CD14-positive monocyte (primary cell): Measurements from ENCODE around the gene POLR1D. TPM values are rescaled to one million over a fixed set of nuclear protein-coding genes. Genes with fewer than 3 reads are reported as not detected.

Experiments used
- DNase-seq, 3 donors: peaks; one replicate each; pipeline ENCODE4 v3.0.0-alpha.2; 2011 to 2022
- H2AFZ ChIP-seq: 2 replicates; pipeline ENCODE4 v1.6.0; 2012; ENCODE audit warnings: mild to moderate bottlenecking, low read depth, low read length, inconsistent platforms; ENCODE audit not compliant: insufficient read depth, poor library complexity, severe bottlenecking
- H3K27ac ChIP-seq, 2 donors: 1 replicate in 1 of 2; 2 replicates in 1 of 2; pipeline ENCODE4 v1.5.1; 2012 to 2013; ENCODE audit warnings: low read length in 2 of 2, control low read depth in 1 of 2, inconsistent platforms in 1 of 2, low read depth in 1 of 2, mild to moderate bottlenecking in 1 of 2
- H3K27me3 ChIP-seq, 2 donors: one replicate each; pipeline versions ENCODE4 v1.6.0 to v1.6.1; 2011 to 2013; ENCODE audit warnings: low read length in 2 of 2; ENCODE audit not compliant: control insufficient read depth in 2 of 2, insufficient read depth in 2 of 2
- H3K36me3 ChIP-seq, 2 donors: replicated peaks in 1 of 2; 1 replicate in 1 of 2; 2 replicates in 1 of 2; pipeline versions ENCODE4 v1.5.1 to v1.6.1; 2012 to 2013; ENCODE audit warnings: low read length in 2 of 2, control low read depth in 1 of 2, inconsistent platforms in 1 of 2, mild to moderate bottlenecking in 1 of 2; ENCODE audit not compliant: insufficient read depth in 2 of 2, control insufficient read depth in 1 of 2
- H3K4me1 ChIP-seq, 2 donors: 1 replicate in 1 of 2; 2 replicates in 1 of 2; pipeline versions ENCODE4 v1.5.1 to v1.6.1; 2012 to 2013; ENCODE audit warnings: low read length in 2 of 2, control low read depth in 1 of 2, inconsistent platforms in 1 of 2, mild to moderate bottlenecking in 1 of 2, moderate library complexity in 1 of 2; ENCODE audit not compliant: insufficient read depth in 2 of 2, control insufficient read depth in 1 of 2
- H3K4me2 ChIP-seq: replicated peaks from 2 replicates; pipeline ENCODE3; 2012; ENCODE audit warnings: low read length, moderate library complexity, mild to moderate bottlenecking; ENCODE audit not compliant: poor library complexity, severe bottlenecking; ENCODE audit errors: extremely low read depth
- H3K4me3 ChIP-seq, 3 experiments: fragments of 200-600 bp in 1 of 3; sonication (generic) in 1 of 3; replicated peaks in 1 of 3; 1 replicate in 2 of 3; 2 replicates in 1 of 3; pipeline ENCODE4 v1.5.1; 2011 to 2013; ENCODE audit warnings: low read length in 3 of 3, mild to moderate bottlenecking in 3 of 3, control low read depth in 2 of 3, low read depth in 2 of 3, inconsistent platforms in 1 of 3, moderate library complexity in 1 of 3
- H3K79me2 ChIP-seq: 2 replicates; pipeline ENCODE4 v1.6.0; 2012; ENCODE audit warnings: mild to moderate bottlenecking, control low read depth, inconsistent platforms, low read length, moderate library complexity; ENCODE audit not compliant: insufficient read depth
- H3K9ac ChIP-seq: 2 replicates; pipeline ENCODE4 v1.6.0; 2017; ENCODE audit warnings: low read length, mild to moderate bottlenecking; ENCODE audit not compliant: insufficient read depth, poor library complexity, severe bottlenecking
- H3K9me3 ChIP-seq, 2 donors: replicated peaks in 1 of 2; 1 replicate in 1 of 2; 2 replicates in 1 of 2; pipeline versions ENCODE4 v1.5.1 to v1.6.1; 2012 to 2013; ENCODE audit warnings: low read length in 2 of 2, control low read depth in 1 of 2; ENCODE audit not compliant: control insufficient read depth in 1 of 2, insufficient read depth in 1 of 2
- H4K20me1 ChIP-seq: 2 replicates; pipeline ENCODE4 v1.6.0; 2012; ENCODE audit warnings: mild to moderate bottlenecking, low read length, control low read depth, moderate library complexity; ENCODE audit not compliant: insufficient read depth
- H3K27ac Mint-ChIP-seq, 7 donors: one replicate each; pipeline ENCODE4 v1.8.0; 2020; ENCODE audit warnings: mild to moderate bottlenecking in 7 of 7, mixed read lengths in 7 of 7, moderate library complexity in 6 of 7, inconsistent platforms in 2 of 7
- H3K27me3 Mint-ChIP-seq, 3 donors: one replicate each; pipeline ENCODE4 v1.8.0; 2021 to 2022; ENCODE audit warnings: low read depth in 3 of 3, mild to moderate bottlenecking in 3 of 3, mixed read lengths in 3 of 3, moderate library complexity in 3 of 3, inconsistent platforms in 1 of 3
- H3K36me3 Mint-ChIP-seq, 2 donors: one replicate each; pipeline ENCODE4 v1.8.0; 2020; ENCODE audit warnings: mixed read lengths in 2 of 2, inconsistent platforms in 1 of 2, mild to moderate bottlenecking in 1 of 2
- H3K4me1 Mint-ChIP-seq: one replicate; pipeline ENCODE4 v1.8.0; 2020; ENCODE audit warnings: mild to moderate bottlenecking, mixed read lengths
- H3K4me3 Mint-ChIP-seq, 2 donors: one replicate each; pipeline ENCODE4 v1.8.0; 2020; ENCODE audit warnings: mild to moderate bottlenecking in 2 of 2, mixed read lengths in 2 of 2, moderate library complexity in 1 of 2
- H3K9me3 Mint-ChIP-seq, 7 donors: one replicate each; pipeline ENCODE4 v1.8.0; 2020 to 2022; ENCODE audit warnings: mixed read lengths in 7 of 7, mild to moderate bottlenecking in 6 of 7, moderate library complexity in 6 of 7, inconsistent platforms in 2 of 7
- WGBS: methylation state at CpG from one replicate; pipeline ENCODE4 v1.1.5; 2013; ENCODE audit warnings: missing lambda C conversion rate; ENCODE audit not compliant: insufficient coverage; 5-methylcytosine and 5-hydroxymethylcytosine counted together
- intact Hi-C, 2 donors: fragments of 100-400 bp; cut with micrococcal nuclease; formaldehyde crosslinking; loops; one replicate each; pipeline versions ENCODE4 v1.15.0 to v1.15.1; 2023
- polyA plus RNA-seq, 3 donors: library from polyadenylated mRNA; depleted of rRNA in 1 of 3; unstranded in 2 of 3; stranded (reverse) in 1 of 3; fragments of 300-500 nt in 2 of 3; fragments of >200 nt in 1 of 3; fragmentation: Illumina TruSeq in 2 of 3; gene quantifications; 1 replicate in 2 of 3; 2 replicates in 1 of 3; pipeline ENCODE4 v1.2.3, GENCODE V29; 2012 to 2021
- TF ChIP-seq, protein P1 (sequence below): fragments of 200-600 bp; IDR thresholded peaks from one replicate; pipeline ENCODE4 v1.8.0; 2022; ENCODE audit warnings: antibody characterized with exemption, mild to moderate bottlenecking

The POLR1D gene
- polyA plus RNA-seq, 3 donors = 122 to 146 (median 139) TPM

DNA sequence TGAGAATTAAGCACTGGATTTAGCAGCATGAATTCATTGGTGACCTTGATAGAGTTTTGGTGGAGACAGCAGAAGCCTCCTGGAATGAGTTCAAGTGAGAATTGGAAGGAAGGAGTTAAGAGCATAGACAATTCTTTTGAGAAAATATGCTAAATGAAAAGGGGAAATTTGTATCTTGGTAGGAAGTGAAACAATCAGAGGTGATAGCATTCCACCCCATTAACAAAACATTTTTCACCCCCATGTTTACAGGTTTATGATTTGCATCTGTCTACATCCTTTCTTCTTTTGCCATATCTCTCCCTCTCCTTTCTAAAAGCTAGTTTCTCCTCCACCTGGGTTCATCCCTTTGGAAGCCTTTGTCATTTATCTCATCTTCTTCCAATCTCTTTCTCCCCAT lies 28.8 kb upstream of the POLR1D start:
- Histone ChIP-seq H3K27ac (no peak overlapping the region), H3K4me2 (no peak overlapping the region), H3K4me1 (peaks cover 10% of the 10 kb centered on the region in 2 donors), H3K4me3 (no peak overlapping the region), H4K20me1 (peaks cover 16% of the 10 kb centered on the region), H2AFZ (no peak overlapping the region), H3K9me3 (no peaks in the 10 kb centered on the region), H3K36me3 (no peaks in the 10 kb centered on the region), H3K27me3 (no peaks in the 10 kb centered on the region), H3K9ac (no peak overlapping the region), H3K79me2 (no peaks in the 10 kb centered on the region)
- H3K36me3 Mint-ChIP-seq = no peaks in the 10 kb centered on the region
- H3K4me3 Mint-ChIP-seq = no peak overlapping the region
- intact Hi-C loops = no loop called here
- no peaks in the 10 kb centered on the region for H3K4me1 Mint-ChIP-seq
- TF ChIP-seq, protein P1, sequence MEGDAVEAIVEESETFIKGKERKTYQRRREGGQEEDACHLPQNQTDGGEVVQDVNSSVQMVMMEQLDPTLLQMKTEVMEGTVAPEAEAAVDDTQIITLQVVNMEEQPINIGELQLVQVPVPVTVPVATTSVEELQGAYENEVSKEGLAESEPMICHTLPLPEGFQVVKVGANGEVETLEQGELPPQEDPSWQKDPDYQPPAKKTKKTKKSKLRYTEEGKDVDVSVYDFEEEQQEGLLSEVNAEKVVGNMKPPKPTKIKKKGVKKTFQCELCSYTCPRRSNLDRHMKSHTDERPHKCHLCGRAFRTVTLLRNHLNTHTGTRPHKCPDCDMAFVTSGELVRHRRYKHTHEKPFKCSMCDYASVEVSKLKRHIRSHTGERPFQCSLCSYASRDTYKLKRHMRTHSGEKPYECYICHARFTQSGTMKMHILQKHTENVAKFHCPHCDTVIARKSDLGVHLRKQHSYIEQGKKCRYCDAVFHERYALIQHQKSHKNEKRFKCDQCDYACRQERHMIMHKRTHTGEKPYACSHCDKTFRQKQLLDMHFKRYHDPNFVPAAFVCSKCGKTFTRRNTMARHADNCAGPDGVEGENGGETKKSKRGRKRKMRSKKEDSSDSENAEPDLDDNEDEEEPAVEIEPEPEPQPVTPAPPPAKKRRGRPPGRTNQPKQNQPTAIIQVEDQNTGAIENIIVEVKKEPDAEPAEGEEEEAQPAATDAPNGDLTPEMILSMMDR = no peak
- no peak overlapping the region for H3K27ac Mint-ChIP-seq
- no peak for DNase-seq
- H3K27me3 Mint-ChIP-seq = no peaks in the 10 kb centered on the region
- H3K9me3 Mint-ChIP-seq = no peaks in the 10 kb centered on the region

DNA sequence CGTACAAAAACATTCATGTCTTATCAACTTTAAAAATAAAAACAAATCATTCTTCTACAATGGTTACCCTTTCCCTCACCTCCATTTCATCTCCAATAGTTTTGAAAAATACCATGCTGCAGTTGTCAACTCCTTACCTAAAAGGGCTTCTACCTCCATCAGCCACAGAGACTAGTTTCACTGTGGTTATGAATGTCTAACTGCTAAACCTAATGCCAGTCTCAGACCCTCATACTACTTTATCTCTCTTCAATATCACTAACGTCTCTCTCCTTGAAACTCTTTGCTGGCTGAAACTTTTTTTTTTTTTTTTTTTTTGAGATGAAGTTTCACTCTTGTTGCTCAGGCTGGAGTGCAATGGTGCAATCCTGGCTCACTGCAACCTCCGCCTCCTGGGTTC lies 28.4 kb upstream of the POLR1D start:
- no peak overlapping the region for H3K4me3 ChIP-seq
- intact Hi-C loops = no loop called here
- no peak overlapping the region for H3K4me2 ChIP-seq
- no peak overlapping the region for H2AFZ ChIP-seq
- no peak overlapping the region for H3K9ac ChIP-seq
- no peaks in the 10 kb centered on the region for H3K9me3 ChIP-seq
- Mint-ChIP-seq H3K27me3 (no peaks in the 10 kb centered on the region), H3K27ac (no peak overlapping the region), H3K4me3 (no peak overlapping the region), H3K9me3 (no peaks in the 10 kb centered on the region), H3K4me1 (no peaks in the 10 kb centered on the region), H3K36me3 (no peaks in the 10 kb centered on the region)
- H3K4me1 ChIP-seq = peaks cover 10% of the 10 kb centered on the region in 2 donors
- DNase-seq = no peak
- WGBS = 100% methylated on average over 1 of the region's 3 CpGs
- no peak overlapping the region for H3K27ac ChIP-seq
- H3K36me3 ChIP-seq = no peaks in the 10 kb centered on the region
- TF ChIP-seq, protein P1 = no peak
- no peaks in the 10 kb centered on the region for H3K27me3 ChIP-seq
- peaks cover 16% of the 10 kb centered on the region for H4K20me1 ChIP-seq
- no peaks in the 10 kb centered on the region for H3K79me2 ChIP-seq
